Measurements from ENCODE around the gene SYNE4.

SYNE4 gene

DNA sequence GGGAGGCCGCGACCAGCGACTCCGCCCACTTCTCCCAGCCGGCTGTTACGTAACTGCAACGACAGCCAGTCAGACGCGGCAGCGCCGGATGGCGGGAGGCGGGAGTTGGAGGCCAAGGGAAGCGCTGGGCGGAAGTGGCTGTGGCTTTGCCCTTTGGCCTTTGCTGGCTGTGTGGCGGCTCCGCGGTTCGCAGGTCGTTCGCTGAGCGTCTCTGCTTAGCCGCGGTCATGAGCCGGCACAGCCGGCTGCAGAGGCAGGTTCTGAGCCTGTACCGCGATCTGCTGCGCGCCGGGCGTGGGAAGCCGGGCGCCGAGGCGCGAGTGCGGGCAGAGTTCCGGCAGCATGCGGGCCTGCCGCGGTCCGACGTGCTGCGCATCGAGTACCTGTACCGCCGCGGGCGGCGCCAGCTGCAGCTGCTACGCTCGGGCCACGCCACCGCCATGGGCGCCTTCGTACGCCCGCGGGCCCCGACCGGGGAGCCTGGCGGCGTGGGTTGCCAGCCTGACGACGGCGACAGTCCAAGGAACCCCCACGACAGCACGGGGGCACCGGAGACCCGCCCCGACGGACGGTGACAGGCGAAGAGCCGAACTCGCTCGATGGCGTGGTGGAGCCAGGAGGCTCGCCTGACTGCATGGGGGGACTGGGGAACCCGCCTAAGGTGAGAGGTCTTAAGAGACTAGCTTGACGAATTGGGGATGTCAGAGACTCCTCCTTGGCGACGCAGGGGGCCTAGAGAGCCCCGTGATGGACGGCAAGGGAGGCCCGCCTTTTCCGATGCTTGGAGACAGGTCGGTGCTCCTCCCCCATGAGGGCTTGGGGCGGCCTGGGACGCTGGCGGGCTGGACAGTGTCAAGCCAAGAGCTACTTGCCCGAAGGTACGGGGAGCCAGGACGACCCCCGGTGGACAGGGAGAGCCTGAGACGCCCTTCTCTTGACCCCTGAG lies 13.3 kb downstream of the SYNE4 start, which contains the start of gene SDHAF1:
Gene SDHAF1, plus strand, starts transcription at position 141 of the 946 bp plus-strand sequence. Its CDS starts 87 bp downstream, at position 228.
- Histone ChIP-seq H3K27ac (no peak within 1 kb of the TSS), H3K36me3 (ENCODE audit: insufficient read depth, low read length) (no peaks in the 10 kb centered on the region), H3K9ac (ENCODE audit: insufficient read length) (peak within 1 kb of the TSS; percentile 90), H3K4me3 (peak within 1 kb of the TSS; percentile 93), H3K9me3 (ENCODE audit: low read depth, low read length) (no peaks in the 10 kb centered on the region)
- DNase-seq (ENCODE audit: low read depth, low spot score) = peak; percentile 10
- TF ChIP-seq FOXP2 (optimal IDR thresholded peaks at IDR 0.05; ENCODE audit: control extremely low read depth, extremely low read length, insufficient read depth) = peak; percentile 52
- TF ChIP-seq POLR2AphosphoS5 (IDR thresholded peaks at IDR 0.05; ENCODE audit: borderline replicate concordance, low read depth, low read length) = peak; percentile 88; the same call in 1 of the 2 replicates
- no peak for TF ChIP-seq EZH2 (IDR thresholded peaks at IDR 0.05)

GRCh38 chr19:35993923-35994598 lies 14.6 kb downstream of the SYNE4 start:
- TF ChIP-seq FOXP2 (optimal IDR thresholded peaks at IDR 0.05; ENCODE audit: control extremely low read depth, extremely low read length, insufficient read depth) (no peak), EZH2 (IDR thresholded peaks at IDR 0.05) (no peak), POLR2AphosphoS5 (IDR thresholded peaks at IDR 0.05; ENCODE audit: borderline replicate concordance, low read depth, low read length) (no peak)
- Histone ChIP-seq H3K4me3 (no peak overlapping the region), H3K36me3 (ENCODE audit: insufficient read depth, low read length) (no peaks in the 10 kb centered on the region), H3K27ac (no peak overlapping the region), H3K9ac (ENCODE audit: insufficient read length) (no peak overlapping the region), H3K9me3 (ENCODE audit: low read depth, low read length) (no peaks in the 10 kb centered on the region)
- no peak for DNase-seq (ENCODE audit: low read depth, low spot score)

DNA sequence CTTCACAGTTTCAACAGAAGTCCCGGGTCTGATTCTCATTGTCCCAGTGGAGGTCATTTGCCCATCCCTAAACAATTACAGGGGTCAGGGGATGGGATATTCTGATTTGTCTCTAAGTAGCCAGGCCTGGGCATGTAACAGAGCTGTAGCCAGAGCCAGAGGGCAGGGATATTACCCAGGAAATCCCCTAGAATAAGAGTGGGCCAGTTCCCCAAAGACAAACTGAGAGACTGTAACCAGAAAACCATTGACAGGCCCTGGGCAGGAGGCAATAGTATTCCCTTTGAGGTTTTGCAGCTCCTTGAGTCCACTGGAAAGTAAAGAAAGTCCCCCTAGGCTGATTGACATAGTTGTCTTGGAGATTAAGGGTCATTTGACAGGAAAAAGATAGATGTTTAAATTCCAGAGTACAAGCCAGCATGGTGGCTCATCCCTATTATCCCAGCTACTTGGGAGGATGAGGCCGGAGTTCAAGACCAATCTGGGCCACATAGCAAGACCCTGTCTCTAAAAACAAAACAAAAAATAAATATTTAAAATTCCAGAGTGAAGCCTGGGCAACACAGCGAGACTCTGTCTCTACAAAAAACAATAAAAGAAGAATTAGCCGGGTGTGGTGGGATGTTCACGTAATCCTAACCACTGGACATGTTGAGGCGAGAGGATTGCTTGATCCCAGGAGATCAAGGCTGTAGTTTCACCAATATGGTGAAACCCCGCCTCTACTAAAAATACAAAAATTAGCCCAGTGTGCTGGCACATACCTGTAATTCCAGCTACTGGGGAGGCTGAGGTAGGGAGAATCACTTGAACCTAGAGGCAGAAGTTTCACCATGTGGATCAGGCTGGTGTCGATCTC lies 15.5 kb downstream of the SYNE4 start:
- Histone ChIP-seq H3K27ac (no peak overlapping the region), H3K4me3 (no peak overlapping the region), H3K9me3 (ENCODE audit: low read depth, low read length) (no peaks in the 10 kb centered on the region), H3K9ac (ENCODE audit: insufficient read length) (no peak overlapping the region), H3K36me3 (ENCODE audit: insufficient read depth, low read length) (no peaks in the 10 kb centered on the region)
- DNase-seq (ENCODE audit: low read depth, low spot score) = no peak
- TF ChIP-seq FOXP2 (optimal IDR thresholded peaks at IDR 0.05; ENCODE audit: control extremely low read depth, extremely low read length, insufficient read depth) = no peak
- TF ChIP-seq EZH2 (IDR thresholded peaks at IDR 0.05) = no peak
- no peak for TF ChIP-seq POLR2AphosphoS5 (IDR thresholded peaks at IDR 0.05; ENCODE audit: borderline replicate concordance, low read depth, low read length)

DNA sequence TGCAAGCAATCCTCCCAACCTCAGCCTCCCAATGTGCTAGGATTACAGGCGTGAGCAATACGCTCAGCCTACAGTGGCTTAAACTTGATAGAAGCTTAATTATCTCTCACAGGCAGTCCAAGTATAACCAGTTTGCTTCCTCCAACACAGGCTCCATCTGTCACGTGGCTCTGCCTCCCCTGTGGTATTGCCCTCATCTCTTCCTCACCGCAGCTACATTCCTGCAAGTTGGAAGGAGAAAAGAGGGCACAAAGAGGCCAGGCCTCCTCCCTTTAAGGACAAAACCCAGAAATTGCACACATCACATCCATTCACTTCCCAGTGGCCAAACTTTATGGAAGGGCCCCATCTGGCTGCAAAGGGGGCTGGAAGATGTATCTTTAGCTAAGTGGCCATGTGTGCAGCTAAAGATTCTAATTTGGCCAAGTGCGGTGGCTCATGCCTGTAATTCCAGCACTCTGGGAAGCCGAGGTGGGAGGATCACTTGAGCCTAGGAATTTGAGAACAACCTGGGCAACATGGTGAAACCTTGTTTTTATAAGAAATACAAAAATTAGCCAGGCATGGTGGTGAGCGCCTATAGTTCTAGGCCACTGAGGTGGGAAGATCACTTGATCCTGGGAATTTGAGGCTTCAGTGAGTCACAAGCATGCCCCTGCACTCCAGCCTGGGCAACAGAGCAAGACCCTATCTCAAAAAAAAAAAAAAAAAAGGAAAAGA lies 16.7 kb downstream of the SYNE4 start:
- H3K9ac ChIP-seq (ENCODE audit: insufficient read length) = no peak overlapping the region
- no peak overlapping the region for H3K4me3 ChIP-seq
- no peaks in the 10 kb centered on the region for H3K36me3 ChIP-seq (ENCODE audit: insufficient read depth, low read length)
- no peak overlapping the region for H3K27ac ChIP-seq
- DNase-seq (ENCODE audit: low read depth, low spot score) = no peak
- TF ChIP-seq POLR2AphosphoS5 (IDR thresholded peaks at IDR 0.05; ENCODE audit: borderline replicate concordance, low read depth, low read length) = no peak
- no peak for TF ChIP-seq FOXP2 (optimal IDR thresholded peaks at IDR 0.05; ENCODE audit: control extremely low read depth, extremely low read length, insufficient read depth)
- no peak for TF ChIP-seq EZH2 (IDR thresholded peaks at IDR 0.05)
- no peaks in the 10 kb centered on the region for H3K9me3 ChIP-seq (ENCODE audit: low read depth, low read length)

- Histone ChIP-seq H3K27ac (no peak overlapping the region), H3K9me3 (ENCODE audit: low read depth, low read length) (no peaks in the 10 kb centered on the region), H3K36me3 (ENCODE audit: insufficient read depth, low read length) (no peaks in the 10 kb centered on the region), H3K4me3 (no peak overlapping the region), H3K9ac (ENCODE audit: insufficient read length) (no peak overlapping the region)
- TF ChIP-seq EZH2 (IDR thresholded peaks at IDR 0.05) (no peak), POLR2AphosphoS5 (IDR thresholded peaks at IDR 0.05; ENCODE audit: borderline replicate concordance, low read depth, low read length) (no peak), FOXP2 (optimal IDR thresholded peaks at IDR 0.05; ENCODE audit: control extremely low read depth, extremely low read length, insufficient read depth) (no peak)
- no peak for DNase-seq (ENCODE audit: low read depth, low spot score)
These were observed 17.6 kb downstream of the SYNE4 start for GRCh38 chr19:35990771-35991730.

DNA sequence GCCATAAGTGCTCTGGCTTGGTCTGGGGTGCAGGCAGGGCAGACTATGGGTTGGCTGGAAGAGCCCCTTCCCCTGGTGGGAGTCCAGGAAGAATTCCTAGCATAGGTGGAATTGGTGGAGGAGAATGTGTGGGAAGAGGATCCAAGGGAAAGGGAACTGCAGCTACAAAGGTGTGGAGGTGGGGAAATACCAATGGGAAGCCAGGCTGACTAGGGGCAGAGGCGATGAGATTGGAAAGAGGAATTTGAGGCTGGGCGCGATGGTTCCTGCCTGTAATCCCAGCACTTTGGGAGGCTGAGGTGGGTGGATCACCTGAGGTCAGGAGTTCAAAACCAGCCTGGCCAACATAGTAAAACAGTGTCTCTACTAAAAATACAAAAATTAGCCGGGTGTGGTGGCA lies 18.5 kb downstream of the SYNE4 start:
- no peaks in the 10 kb centered on the region for H3K36me3 ChIP-seq (ENCODE audit: insufficient read depth, low read length)
- H3K27ac ChIP-seq = no peak overlapping the region
- no peak overlapping the region for H3K9ac ChIP-seq (ENCODE audit: insufficient read length)
- H3K4me3 ChIP-seq = no peak overlapping the region
- no peak for DNase-seq (ENCODE audit: low read depth, low spot score)
- TF ChIP-seq POLR2AphosphoS5 (IDR thresholded peaks at IDR 0.05; ENCODE audit: borderline replicate concordance, low read depth, low read length) (no peak), FOXP2 (optimal IDR thresholded peaks at IDR 0.05; ENCODE audit: control extremely low read depth, extremely low read length, insufficient read depth) (no peak), EZH2 (IDR thresholded peaks at IDR 0.05) (no peak)
- no peaks in the 10 kb centered on the region for H3K9me3 ChIP-seq (ENCODE audit: low read depth, low read length)
